GM19240 (cell line): ENCODE data around the gene RAB7B.
"Not testable (repeated sequence)": the region's sequence is repeated elsewhere in the genome, so short reads cannot be mapped to it uniquely, and the experiment has no call there.

Experiments
- DNase-seq: peaks from one replicate; pipeline ENCODE4 v3.0.0; 2011; ENCODE audit warnings: low spot score; ENCODE audit not compliant: insufficient read length

Gene RAB7B

GRCh38 chr1:205998457-205999241 is 4.5 kb downstream of the RAB7B start:
- DNase-seq: no peak

- not testable (repeated sequence) for DNase-seq
Measured at GRCh38 chr1:205996641-205997040, 6.6 kb downstream of the RAB7B start.

- DNase-seq: no peak
Measured at GRCh38 chr1:205994346-205994745, 8.8 kb downstream of the RAB7B start.

- DNase-seq: no peak
Measured at GRCh38 chr1:205993068-205993467, 10.1 kb downstream of the RAB7B start.

DNA sequence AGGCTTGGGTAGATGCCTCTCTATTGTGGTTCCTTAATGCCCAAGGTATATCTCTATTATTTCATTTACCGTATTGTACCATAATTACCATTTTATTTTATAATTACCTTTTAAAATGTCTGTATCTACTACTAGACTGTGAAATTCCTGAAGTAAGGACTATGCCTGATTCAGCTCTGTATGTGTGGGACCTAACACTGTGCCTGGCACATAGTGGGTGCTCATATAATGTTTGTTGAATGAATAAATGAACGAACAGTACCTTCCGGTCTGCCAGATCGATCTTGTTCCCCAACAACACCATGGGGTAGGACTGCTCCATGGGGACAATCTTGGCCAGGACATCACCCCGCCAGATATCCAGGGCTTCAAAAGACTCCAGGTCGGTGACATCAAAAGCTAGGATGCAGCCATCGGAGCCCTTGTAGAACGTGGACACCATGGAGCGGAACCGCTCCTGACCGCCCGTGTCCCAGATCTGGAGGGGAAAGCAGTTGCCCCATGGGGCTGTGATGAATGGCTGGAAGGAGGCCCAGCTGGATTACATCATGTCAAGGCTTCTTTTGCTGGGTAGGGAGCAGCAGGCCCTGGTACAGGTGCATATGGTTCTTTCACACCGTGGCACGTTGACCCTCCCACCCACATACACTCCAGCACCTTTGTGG is 10.8 kb downstream of the RAB7B start:
- no peak for DNase-seq

DNA sequence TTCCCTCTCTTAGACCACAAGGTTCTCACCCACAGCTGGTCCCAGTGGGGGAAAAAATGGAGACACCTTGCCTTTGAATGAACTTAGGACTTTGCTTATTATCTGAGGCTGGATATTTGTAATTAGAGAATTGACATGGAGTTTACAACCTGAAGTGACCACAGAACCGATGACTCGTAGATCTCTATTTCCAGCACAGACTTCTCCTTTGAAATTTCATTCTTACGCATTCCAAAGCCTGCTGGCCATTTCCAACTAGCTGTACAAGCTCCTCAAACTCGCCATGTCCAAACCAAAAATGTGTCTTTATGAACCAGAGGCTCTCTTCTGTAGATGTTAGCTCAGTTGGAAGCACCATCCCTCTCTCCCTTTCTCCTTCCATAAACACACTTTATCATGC is 12.0 kb downstream of the RAB7B start:
- DNase-seq: no peak

DNA sequence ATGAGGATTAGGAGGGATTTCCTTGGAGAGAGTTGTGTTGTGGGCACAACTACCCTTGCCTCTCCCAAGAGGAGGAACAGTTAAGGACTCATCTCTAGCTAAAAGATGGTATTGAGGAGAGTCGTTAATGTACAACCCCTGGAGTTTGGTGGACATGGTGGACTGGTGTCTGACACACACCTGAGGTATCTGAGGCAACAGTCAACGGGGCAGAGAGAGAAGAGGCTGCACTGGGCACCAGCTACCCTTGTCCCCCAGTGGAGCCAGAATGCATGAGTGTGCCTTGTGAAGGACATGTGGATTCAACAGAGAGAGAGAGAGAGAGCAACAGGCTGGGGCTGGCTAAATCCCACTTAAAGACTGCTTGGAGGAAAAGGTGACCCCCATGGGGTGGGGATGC is 13.0 kb downstream of the RAB7B start:
- no peak for DNase-seq

DNA sequence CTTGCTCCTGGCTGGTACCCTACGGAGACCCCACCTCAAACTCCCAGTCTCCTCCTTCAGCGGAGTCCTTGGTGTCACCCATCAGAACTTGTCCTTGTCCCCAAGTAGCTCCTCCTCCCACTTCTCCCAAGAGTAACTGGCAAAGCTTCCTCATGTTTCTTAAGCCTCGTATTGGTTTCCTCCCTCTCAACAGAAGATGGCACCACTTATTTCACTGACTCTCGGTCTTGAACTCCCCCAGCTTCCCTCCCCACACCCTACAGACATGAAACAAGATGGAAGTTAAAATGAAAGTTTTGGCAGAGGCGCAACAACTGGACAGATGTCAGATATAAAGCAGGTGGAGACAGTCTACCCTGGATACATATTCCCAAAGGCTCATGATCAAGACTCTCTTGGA is 13.4 kb downstream of the RAB7B start:
- DNase-seq: no peak

DNA sequence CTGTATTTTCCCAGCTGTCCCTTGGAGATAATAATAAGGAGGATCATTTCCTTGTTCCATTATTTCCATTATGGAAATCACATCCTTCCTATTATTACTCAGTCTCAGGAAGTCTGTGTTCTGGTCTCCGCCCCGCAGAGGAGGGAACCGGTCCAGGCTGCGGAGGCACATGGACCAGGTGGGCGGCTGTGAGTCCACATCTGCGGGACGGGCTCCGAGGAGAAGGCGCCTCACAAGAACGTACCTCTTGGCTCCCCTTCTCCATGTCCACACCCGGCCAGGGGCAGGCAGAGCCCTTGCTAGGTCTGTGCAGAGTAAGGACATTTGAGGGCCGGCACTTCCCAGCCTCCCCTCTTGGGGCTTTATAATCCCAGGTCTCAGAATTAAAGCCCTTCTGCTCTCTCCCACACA is 14.6 kb downstream of the RAB7B start:
- DNase-seq: no peak

DNA sequence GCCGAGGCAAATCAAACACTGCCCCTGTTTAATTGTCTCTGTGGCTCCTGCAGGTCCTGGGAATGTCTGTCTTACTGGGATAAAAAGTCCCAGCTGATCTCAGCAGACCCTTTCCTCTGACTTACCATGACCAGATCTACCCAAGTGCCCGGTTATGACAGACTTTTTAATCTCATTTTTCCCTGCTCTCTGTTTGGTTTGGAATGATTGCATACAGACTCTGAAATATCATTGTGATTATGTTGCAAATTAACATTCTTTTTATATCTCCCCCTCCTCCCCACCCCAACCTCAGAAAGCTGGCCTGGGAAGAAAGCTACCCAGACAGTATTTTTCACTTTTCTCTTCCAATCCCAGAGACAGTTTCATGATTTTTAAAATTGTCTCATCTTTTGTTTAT is 16.3 kb downstream of the RAB7B start:
- no peak for DNase-seq

DNA sequence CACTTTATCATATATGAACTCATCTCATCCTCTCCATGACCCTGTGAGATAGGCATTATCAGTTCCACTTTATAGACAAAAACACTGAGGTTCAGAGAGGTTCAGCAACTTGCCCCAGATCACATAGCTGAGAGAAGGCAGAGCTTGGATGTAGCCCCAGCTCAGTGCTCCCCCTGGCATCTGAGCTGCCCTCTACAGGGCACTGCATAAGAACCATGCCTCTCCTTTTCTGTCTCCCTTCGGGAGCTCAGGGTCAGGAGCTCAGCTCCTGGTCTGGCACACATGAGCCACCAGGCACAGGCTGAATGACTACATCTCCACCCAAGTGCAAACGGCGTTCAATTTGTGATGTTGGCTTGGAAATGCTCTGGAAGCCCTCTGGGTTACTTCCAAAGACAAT is 16.9 kb downstream of the RAB7B start:
- DNase-seq: no peak

DNA sequence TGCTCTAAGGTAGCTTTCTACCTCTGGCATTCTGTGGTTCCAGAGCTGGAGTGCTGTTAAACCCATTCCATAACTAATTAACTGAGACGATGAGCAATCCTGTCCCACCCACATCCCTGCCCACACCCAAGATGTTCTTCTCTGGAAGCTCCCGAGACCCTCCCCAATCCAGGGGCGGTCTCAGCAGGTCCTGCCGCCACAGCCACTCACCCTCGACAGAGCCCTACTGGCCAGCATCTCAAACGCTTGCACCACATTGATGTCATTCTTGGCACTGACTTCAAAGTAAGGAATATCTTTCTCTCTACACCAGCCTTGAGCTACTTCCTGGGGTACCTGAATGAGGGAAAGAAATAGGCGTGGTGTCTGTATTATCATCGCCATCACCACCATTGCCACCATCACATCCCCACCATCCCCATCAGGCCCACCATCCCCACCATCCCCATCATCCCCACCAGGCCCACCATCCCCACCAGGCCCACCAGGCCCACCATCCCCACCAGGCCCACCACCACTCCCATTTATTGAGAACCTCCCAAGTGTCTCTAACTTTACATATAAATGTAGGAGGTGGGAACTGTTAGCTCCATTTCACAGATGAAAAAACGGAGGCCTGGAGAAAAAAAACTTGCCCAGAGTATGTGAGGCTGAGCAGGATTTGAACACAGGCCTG is 17.7 kb downstream of the RAB7B start:
- no peak for DNase-seq

- DNase-seq: peak; percentile 49
Measured at GRCh38 chr1:205983925-205984725, 19.1 kb downstream of the RAB7B start.

DNA sequence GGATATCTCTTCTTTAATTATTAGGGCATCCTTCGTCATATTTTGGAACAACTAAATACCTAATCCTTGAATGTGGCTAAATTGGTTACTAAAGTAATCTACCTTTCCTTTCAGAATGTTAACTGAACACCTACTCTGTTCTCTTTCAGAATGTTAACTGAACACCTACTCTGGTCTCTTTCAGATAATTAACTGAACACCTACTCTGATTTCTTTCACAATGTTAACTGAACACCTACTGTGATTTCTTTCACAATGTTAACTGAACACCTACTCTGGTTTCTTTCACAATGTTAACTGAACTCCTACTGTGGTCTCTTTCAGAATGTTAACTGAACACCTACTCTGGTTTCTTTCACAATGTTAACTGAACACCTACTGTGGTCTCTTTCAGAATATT is 21.9 kb downstream of the RAB7B start:
- no peak for DNase-seq

- no peak for DNase-seq
Measured at GRCh38 chr1:205980237-205980870, 22.8 kb downstream of the RAB7B start.

DNA sequence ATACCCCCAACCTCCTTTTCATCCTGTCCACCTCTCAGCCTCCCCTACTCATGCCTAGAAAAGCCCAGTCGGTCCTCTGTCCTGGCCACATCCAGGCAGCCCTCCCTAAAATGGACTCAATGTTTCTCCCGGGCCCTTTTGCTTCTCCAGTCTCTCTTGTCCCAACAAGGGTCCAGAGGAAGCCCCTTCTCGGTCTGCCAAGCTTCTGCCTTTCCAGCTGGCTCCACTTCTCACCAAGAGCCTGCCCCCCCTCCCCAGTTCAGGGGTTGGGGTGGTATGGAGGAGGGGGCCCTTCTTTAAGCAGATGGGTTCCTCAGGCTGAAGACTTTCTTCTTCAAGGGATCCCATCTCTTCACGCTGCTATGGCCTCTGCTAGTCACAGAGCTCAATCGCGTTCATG is 23.9 kb downstream of the RAB7B start:
- no peak for DNase-seq

- DNase-seq: no peak
Measured at GRCh38 chr1:205978676-205979075, 24.5 kb downstream of the RAB7B start.

DNA sequence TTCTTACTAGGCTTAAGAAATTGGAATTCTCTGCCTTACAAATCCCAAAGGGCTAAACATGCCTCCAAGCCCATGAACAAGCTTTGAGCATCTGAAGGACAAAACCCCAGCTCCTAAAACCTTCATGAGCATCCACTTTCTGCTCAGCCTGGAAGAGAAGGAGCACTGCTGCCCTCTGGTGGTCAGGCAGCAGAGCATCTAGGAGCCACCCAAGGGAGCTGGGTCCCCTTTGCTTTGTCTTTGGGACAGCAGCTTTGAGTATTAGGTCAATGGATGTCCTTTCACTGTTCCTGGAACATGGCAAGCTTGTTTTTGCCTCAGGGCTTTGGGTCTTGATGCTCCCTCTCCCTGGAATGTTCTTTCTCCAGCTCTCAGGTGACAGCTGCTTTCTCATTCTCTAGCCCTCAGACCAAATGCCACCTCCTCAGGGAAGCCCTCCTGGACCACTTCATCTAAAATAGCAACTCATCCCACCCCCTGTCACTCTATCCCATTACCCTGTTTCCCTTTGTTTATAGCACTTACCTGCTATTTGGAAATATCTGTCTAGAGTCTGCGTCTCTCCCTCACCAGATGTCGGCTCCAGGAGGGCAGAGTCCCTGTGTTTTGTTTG is 25.7 kb downstream of the RAB7B start:
- DNase-seq: peak; percentile 70

- DNase-seq: no peak
Measured at GRCh38 chr1:205976708-205977401, 26.3 kb downstream of the RAB7B start.

GRCh38 chr1:205976036-205976435 is 27.2 kb downstream of the RAB7B start:
- DNase-seq: no peak
